HepG2 (cell line): Measurements from ENCODE around the gene ZDHHC11. TPM values are rescaled to one million over a fixed set of nuclear protein-coding genes. Genes with fewer than 3 reads are reported as not detected.

Experiments used
- AHDC1 ChIP-seq: sonication (generic); formaldehyde crosslinking; IDR thresholded peaks from 2 replicates; pipeline ENCODE4 v1.5.1; 2020; ENCODE audit warnings: mild to moderate bottlenecking, missing genetic modification reagents, borderline replicate concordance
- ARID4A ChIP-seq: sonication (generic); formaldehyde crosslinking; IDR thresholded peaks from 2 replicates; pipeline ENCODE4 v1.5.0; 2020; ENCODE audit warnings: mild to moderate bottlenecking, missing genetic modification reagents, borderline replicate concordance
- GATAD2A ChIP-seq: IDR thresholded peaks from 2 replicates; pipeline ENCODE4 v1.6.1; 2016
- SETDB1 ChIP-seq: sonication (generic); formaldehyde crosslinking; IDR thresholded peaks from 2 replicates; pipeline ENCODE4 v1.5.1; 2020; ENCODE audit warnings: missing genetic modification reagents, mild to moderate bottlenecking, borderline replicate concordance
- ZBTB40 ChIP-seq, 2 experiments: fragments of 450-650 bp in 1 of 2; sonication (generic) in 1 of 2; formaldehyde crosslinking in 1 of 2; IDR thresholded peaks; 2 replicates each; pipeline versions ENCODE4 v1.6.1 to v1.8.0; 2016 to 2022; ENCODE audit warnings: antibody characterized with exemption in 1 of 2, mild to moderate bottlenecking in 1 of 2, missing genetic modification reagents in 1 of 2
- ZNF460 ChIP-seq: sonication (generic); formaldehyde crosslinking; IDR thresholded peaks from 2 replicates; pipeline ENCODE4 v1.5.1; 2020; ENCODE audit warnings: missing genetic modification reagents, mild to moderate bottlenecking, borderline replicate concordance
- polyA plus RNA-seq, 8 experiments: library from polyadenylated mRNA; depleted of rRNA in 3 of 8; stranded (reverse) in 7 of 8; unstranded in 1 of 8; fragments of >200 nt; fragmentation: Illumina TruSeq in 4 of 8; extraction: Trizol in 4 of 8; gene quantifications; 2 replicates each; pipeline versions ENCODE4 v1.2.1 to v1.2.3, GENCODE V29; 2011 to 2016; ENCODE audit warnings: low read depth in 4 of 8, missing spikeins in 1 of 8, mixed read lengths in 1 of 8; ENCODE audit not compliant: insufficient read depth in 1 of 8
- total RNA-seq, 5 experiments: library from RNA; depleted of rRNA; stranded (reverse); fragments of >200 nt; fragmentation: Illumina TruSeq; extraction: Trizol; gene quantifications; 2 replicates each; pipeline ENCODE4 v1.2.3, GENCODE V29; 2016; ENCODE audit warnings: low read depth in 1 of 5

Gene ZDHHC11
- total and polyA plus RNA-seq, 2 of the 13 experiments (the other 11 are each of a cell fraction or from before 2014, with no cell fraction given), result 2.1 to 4.0 TPM

GRCh38 chr5:892394-893136 lies 41.8 kb upstream of the ZDHHC11 start, which contains the start of the genes BRD9 and TRIP13 (continued):
- TF ChIP-seq ARID4A (CRISPR knock-in tag), result peak; percentile 100
- TF ChIP-seq AHDC1 (CRISPR knock-in tag), result no peak
- TF ChIP-seq ZBTB40 (IDR thresholded peaks at IDR 0.05), result peak; percentile 14; the same call in 1 of the 2 replicates
- TF ChIP-seq ZBTB40 (CRISPR knock-in tag; IDR thresholded peaks at IDR 0.05), result peak; percentile 49
- TF ChIP-seq ZNF460, result no peak
- TF ChIP-seq SETDB1 (CRISPR knock-in tag), result no peak
- no peak for TF ChIP-seq GATAD2A (CRISPR knock-in tag)
